Astrocyte (in vitro differentiated cells and primary cell): ENCODE results near the gene KCNH2. TPM values are rescaled to one million over a fixed set of nuclear protein-coding genes. Genes with fewer than 3 reads are reported as not detected.
A peak's percentile ranks its signal among the peaks of the same experiment; 100 is the strongest.

Experiments
- DNase-seq: peaks from one replicate; pipeline ENCODE4 v3.0.0-alpha.2; 2010; ENCODE audit warnings: low read depth
- FAIRE-seq: peaks from 2 replicates; lab custom pipeline; 2011; peaks lifted over from hg19 to GRCh38; lab: Jason Lieb, UNC
- H2AFZ ChIP-seq: 2 replicates; pipeline ENCODE4 v1.6.0; 2012; ENCODE audit warnings: low read depth, low read length, inconsistent platforms
- H3K27ac ChIP-seq: 2 replicates; pipeline ENCODE4 v1.5.1; 2011; ENCODE audit warnings: low read depth, low read length, inconsistent platforms
- H3K27me3 ChIP-seq: 2 replicates; pipeline ENCODE4 v1.6.0; 2011; ENCODE audit warnings: low read length, inconsistent platforms; ENCODE audit not compliant: insufficient read depth
- H3K36me3 ChIP-seq: 2 replicates; pipeline ENCODE4 v1.5.1; 2011; ENCODE audit warnings: low read length, inconsistent platforms; ENCODE audit not compliant: insufficient read depth
- H3K4me1 ChIP-seq: 2 replicates; pipeline ENCODE4 v1.5.1; 2011; ENCODE audit warnings: low read length, inconsistent platforms; ENCODE audit not compliant: insufficient read depth
- H3K4me2 ChIP-seq: 2 replicates; pipeline ENCODE4 v1.6.0; 2012; ENCODE audit warnings: low read length, inconsistent platforms
- H3K4me3 ChIP-seq: 2 replicates; pipeline ENCODE4 v1.5.1; 2011; ENCODE audit warnings: low read depth, mild to moderate bottlenecking, low read length, inconsistent platforms; ENCODE audit not compliant: insufficient read depth
- H3K79me2 ChIP-seq: 2 replicates; pipeline ENCODE4 v1.6.0; 2012; ENCODE audit warnings: mild to moderate bottlenecking, low read length, inconsistent platforms; ENCODE audit not compliant: insufficient read depth
- H3K9ac ChIP-seq: 2 replicates; pipeline ENCODE4 v1.6.0; 2012; ENCODE audit warnings: mild to moderate bottlenecking, low read length, inconsistent platforms
- H3K9me3 ChIP-seq: 2 replicates; pipeline ENCODE4 v1.5.1; 2012; ENCODE audit warnings: low read depth, mild to moderate bottlenecking, low read length, inconsistent platforms; ENCODE audit not compliant: insufficient read depth
- H4K20me1 ChIP-seq: 2 replicates; pipeline ENCODE4 v1.6.0; 2012; ENCODE audit warnings: low read length, inconsistent platforms; ENCODE audit not compliant: insufficient read depth
- H3K27ac Mint-ChIP-seq: one replicate; pipeline ENCODE4 v1.8.0; 2021; ENCODE audit warnings: mild to moderate bottlenecking, mixed read lengths; ENCODE audit not compliant: unreplicated experiment
- H3K27me3 Mint-ChIP-seq: one replicate; pipeline ENCODE4 v1.8.0; 2021; ENCODE audit warnings: low read depth, mixed read lengths; ENCODE audit not compliant: unreplicated experiment
- H3K36me3 Mint-ChIP-seq: one replicate; pipeline ENCODE4 v1.8.0; 2021; ENCODE audit warnings: low read depth, mixed read lengths; ENCODE audit not compliant: unreplicated experiment
- H3K4me1 Mint-ChIP-seq: one replicate; pipeline ENCODE4 v1.8.0; 2021; ENCODE audit warnings: low read depth, mixed read lengths; ENCODE audit not compliant: unreplicated experiment
- H3K4me3 Mint-ChIP-seq: one replicate; pipeline ENCODE4 v1.8.0; 2021; ENCODE audit warnings: mild to moderate bottlenecking, moderate library complexity, mixed read lengths; ENCODE audit not compliant: unreplicated experiment
- H3K9me3 Mint-ChIP-seq: one replicate; pipeline ENCODE4 v1.8.0; 2021; ENCODE audit warnings: mild to moderate bottlenecking, mixed read lengths; ENCODE audit not compliant: unreplicated experiment
- CTCF ChIP-seq: IDR thresholded peaks from 2 replicates; pipeline ENCODE4 v1.5.1; 2011; ENCODE audit warnings: low read depth, mild to moderate bottlenecking, inconsistent platforms, low read length, moderate library complexity; ENCODE audit not compliant: insufficient read depth
- EZH2 ChIP-seq: IDR thresholded peaks from 2 replicates; pipeline ENCODE4 v1.6.1; 2012; ENCODE audit warnings: mild to moderate bottlenecking, low read length, inconsistent platforms; ENCODE audit not compliant: insufficient read depth
- total RNA-seq: library from RNA; stranded (reverse); gene quantifications from 2 replicates; pipeline ENCODE4 v1.2.1, GENCODE V29; 2021

Gene KCNH2
- total RNA-seq, 1 donor from 2014 or later, result 4.6 TPM

- H3K27me3 Mint-ChIP-seq, result peaks cover 33% of the 10 kb centered on the region
- TF ChIP-seq CTCF (no peak), EZH2 (no peak)
These were observed 80.3 kb downstream of the KCNH2 start for GRCh38 chr7:150897502-150898474.

GRCh38 chr7:150896562-150897209 lies 81.4 kb downstream of the KCNH2 start:
- no peaks in the 10 kb centered on the region for H4K20me1 ChIP-seq
- H3K36me3 Mint-ChIP-seq, result peaks cover 3% of the 10 kb centered on the region
- peaks cover 26% of the 10 kb centered on the region for H3K27me3 Mint-ChIP-seq
- TF ChIP-seq CTCF (no peak), EZH2 (no peak)
- peaks cover 10% of the 10 kb centered on the region for H3K4me1 ChIP-seq
- H3K4me1 Mint-ChIP-seq, result peaks cover 18% of the 10 kb centered on the region
- no peak overlapping the region for H3K27ac ChIP-seq
- H3K27ac Mint-ChIP-seq, result no peak overlapping the region
- H3K27me3 ChIP-seq, result no peaks in the 10 kb centered on the region
- DNase-seq (no peak), FAIRE-seq (no peak)
- no peaks in the 10 kb centered on the region for H3K79me2 ChIP-seq
- H3K4me3 Mint-ChIP-seq, result no peak overlapping the region
- no peak overlapping the region for H3K4me2 ChIP-seq
- peaks cover 8% of the 10 kb centered on the region for H3K9me3 ChIP-seq
- no peaks in the 10 kb centered on the region for H3K36me3 ChIP-seq
- no peak overlapping the region for H3K9ac ChIP-seq
- H3K9me3 Mint-ChIP-seq, result peaks cover 14% of the 10 kb centered on the region
- no peak overlapping the region for H2AFZ ChIP-seq
- H3K4me3 ChIP-seq, result no peak overlapping the region

More at GRCh38 chr7:150897502-150898474, 80.3 kb downstream of the KCNH2 start:
- H3K36me3 ChIP-seq, result no peaks in the 10 kb centered on the region
- FAIRE-seq (no peak), DNase-seq (no peak)
- peaks cover 3% of the 10 kb centered on the region for H3K36me3 Mint-ChIP-seq
- no peaks in the 10 kb centered on the region for H4K20me1 ChIP-seq
- H3K4me2 ChIP-seq, result peak overlapping the region; percentile 48
- H3K4me1 Mint-ChIP-seq, result peaks cover 18% of the 10 kb centered on the region
- H3K9ac ChIP-seq, result no peak overlapping the region
- H3K79me2 ChIP-seq, result no peaks in the 10 kb centered on the region
- no peak overlapping the region for H3K4me3 Mint-ChIP-seq
- no peaks in the 10 kb centered on the region for H3K27me3 ChIP-seq
- no peak overlapping the region for H2AFZ ChIP-seq
- H3K9me3 ChIP-seq, result peaks cover 8% of the 10 kb centered on the region
- no peak overlapping the region for H3K27ac ChIP-seq
- H3K4me3 ChIP-seq, result no peak overlapping the region
- H3K27ac Mint-ChIP-seq, result no peak overlapping the region
- peaks cover 10% of the 10 kb centered on the region for H3K4me1 ChIP-seq
- H3K9me3 Mint-ChIP-seq, result peaks cover 12% of the 10 kb centered on the region
